Activated T-cell treated with anti-CD3 and anti-CD28 coated beads, Interleukin-2, amount 50 U/mL, for 72 hours (primary cell): Measurements from ENCODE around the gene TUFT1. TPM values are rescaled to one million over a fixed set of nuclear protein-coding genes. Genes with fewer than 3 reads are reported as not detected.
"Not testable (repeated sequence)": the region's sequence is repeated elsewhere in the genome, so short reads cannot be mapped to it uniquely, and the experiment has no call there.

ENCODE experiments used
- ATAC-seq, 2 donors: fragments of 150-1000 bp; cut with Tn5 transposase; replicated peaks in 1 of 2; 2 replicates each; pipeline ENCODE4 v1.10.0; 2021; ENCODE audit warnings: moderate library complexity in 2 of 2, mild to moderate bottlenecking in 1 of 2
- DNase-seq, 2 donors: peaks; one replicate each; pipeline ENCODE4 v3.0.0; 2021 to 2022; ENCODE audit warnings: mixed read lengths in 1 of 2
- H3K27ac Mint-ChIP-seq: one replicate; pipeline ENCODE4 v1.8.0; 2022; ENCODE audit warnings: mild to moderate bottlenecking, moderate library complexity, mixed read lengths
- H3K27me3 Mint-ChIP-seq: one replicate; pipeline ENCODE4 v1.8.0; 2022; ENCODE audit warnings: low read depth, mixed read lengths
- H3K36me3 Mint-ChIP-seq, 2 donors: one replicate each; pipeline ENCODE4 v1.8.0; 2022; ENCODE audit warnings: mixed read lengths in 2 of 2, mild to moderate bottlenecking in 1 of 2; ENCODE audit not compliant: insufficient read depth in 2 of 2
- H3K4me1 Mint-ChIP-seq: one replicate; pipeline ENCODE4 v1.8.0; 2022; ENCODE audit warnings: low read depth, mixed read lengths
- H3K4me3 Mint-ChIP-seq, 2 donors: one replicate each; pipeline ENCODE4 v1.8.0; 2022; ENCODE audit warnings: mild to moderate bottlenecking in 2 of 2, mixed read lengths in 2 of 2, moderate library complexity in 2 of 2
- H3K9me3 Mint-ChIP-seq, 2 donors: one replicate each; pipeline ENCODE4 v1.8.0; 2022; ENCODE audit warnings: mixed read lengths in 2 of 2
- total RNA-seq, 2 donors: library from RNA; stranded (reverse); gene quantifications; one replicate each; pipeline ENCODE4 v1.2.3, GENCODE V29; 2022

Gene TUFT1
- total RNA-seq, 2 donors from 2014 or later, result 4.3 to 4.8 TPM

DNA sequence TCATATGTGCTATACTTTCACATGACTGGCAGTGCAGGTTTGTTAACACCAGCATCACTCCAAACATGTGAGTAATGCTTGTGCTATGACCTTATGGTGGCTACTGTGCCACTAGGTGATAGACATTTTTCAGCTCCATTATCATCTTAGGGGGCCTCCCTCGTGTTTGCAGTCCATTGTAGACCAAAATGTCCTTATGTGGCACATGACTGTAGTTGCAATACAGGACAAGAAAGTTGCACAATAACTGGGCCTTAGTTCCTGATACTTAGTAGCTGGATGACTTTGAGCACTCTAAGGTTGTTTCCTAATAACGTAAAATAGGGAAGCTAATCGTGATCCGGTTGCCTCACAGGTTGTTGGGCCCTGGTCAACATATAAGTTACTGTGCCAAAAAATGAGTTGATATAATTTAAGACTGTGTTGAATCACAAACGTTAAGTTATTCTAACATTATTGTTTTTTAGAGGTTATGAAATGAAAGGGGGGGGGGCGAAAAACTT, 71.2 kb downstream of the TUFT1 start:
- H3K27ac Mint-ChIP-seq, result peak overlapping the region; percentile 87
- peaks cover 8 to 10% of the 10 kb centered on the region in 2 donors for H3K36me3 Mint-ChIP-seq
- ATAC-seq (peak; percentile 12 to 13), DNase-seq (no peak)
- H3K27me3 Mint-ChIP-seq, result peaks cover 6% of the 10 kb centered on the region
- peak overlapping the region; percentile 75 to 96 for H3K4me3 Mint-ChIP-seq
- H3K4me1 Mint-ChIP-seq, result peaks cover 45% of the 10 kb centered on the region
- H3K9me3 Mint-ChIP-seq, result no peaks in the 10 kb centered on the region

DNA sequence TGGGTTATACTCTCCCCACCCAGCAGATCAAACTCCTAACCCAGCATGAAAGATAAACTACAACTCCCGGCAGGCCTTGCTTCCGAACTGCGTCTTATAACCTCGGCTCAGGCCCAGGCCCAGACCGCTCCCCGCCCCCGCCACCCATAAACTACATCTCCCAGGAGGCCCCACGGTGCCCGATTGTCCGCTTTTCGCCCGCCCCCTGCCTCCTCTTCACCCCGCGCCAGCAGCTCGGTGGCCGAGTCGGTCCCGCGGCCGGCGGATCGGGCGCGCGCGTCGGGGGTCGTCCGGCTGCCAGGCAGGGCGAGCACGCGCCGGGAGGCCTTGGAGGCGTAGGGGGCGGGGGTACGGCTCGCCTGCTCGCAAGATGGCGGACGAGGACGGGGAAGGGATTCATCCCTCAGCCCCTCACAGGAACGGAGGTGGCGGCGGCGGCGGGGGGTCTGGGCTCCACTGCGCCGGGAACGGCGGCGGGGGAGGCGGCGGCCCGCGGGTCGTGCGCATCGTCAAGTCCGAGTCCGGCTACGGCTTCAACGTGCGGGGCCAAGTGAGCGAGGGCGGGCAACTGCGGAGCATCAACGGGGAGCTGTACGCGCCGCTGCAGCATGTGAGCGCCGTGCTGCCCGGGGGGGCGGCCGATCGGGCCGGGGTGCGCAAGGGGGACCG, 71.9 kb downstream of the TUFT1 start, which contains the start of gene SNX27:
TSS of gene SNX27 (plus strand) at position 219 of the 669 bp plus-strand sequence. CDS start at position 371, 152 bp downstream.
- H3K36me3 Mint-ChIP-seq, result peaks cover 8 to 10% of the 10 kb centered on the region in 2 donors
- H3K4me1 Mint-ChIP-seq, result peaks cover 47% of the 10 kb centered on the region
- H3K27ac Mint-ChIP-seq, result peak within 1 kb of the TSS; percentile 87
- peaks cover 6% of the 10 kb centered on the region for H3K27me3 Mint-ChIP-seq
- DNase-seq (peak; percentile 84 to 88), ATAC-seq (peak; percentile 94 to 96)
- peak within 1 kb of the TSS; percentile 91 to 96 for H3K4me3 Mint-ChIP-seq
- H3K9me3 Mint-ChIP-seq, result no peaks in the 10 kb centered on the region

DNA sequence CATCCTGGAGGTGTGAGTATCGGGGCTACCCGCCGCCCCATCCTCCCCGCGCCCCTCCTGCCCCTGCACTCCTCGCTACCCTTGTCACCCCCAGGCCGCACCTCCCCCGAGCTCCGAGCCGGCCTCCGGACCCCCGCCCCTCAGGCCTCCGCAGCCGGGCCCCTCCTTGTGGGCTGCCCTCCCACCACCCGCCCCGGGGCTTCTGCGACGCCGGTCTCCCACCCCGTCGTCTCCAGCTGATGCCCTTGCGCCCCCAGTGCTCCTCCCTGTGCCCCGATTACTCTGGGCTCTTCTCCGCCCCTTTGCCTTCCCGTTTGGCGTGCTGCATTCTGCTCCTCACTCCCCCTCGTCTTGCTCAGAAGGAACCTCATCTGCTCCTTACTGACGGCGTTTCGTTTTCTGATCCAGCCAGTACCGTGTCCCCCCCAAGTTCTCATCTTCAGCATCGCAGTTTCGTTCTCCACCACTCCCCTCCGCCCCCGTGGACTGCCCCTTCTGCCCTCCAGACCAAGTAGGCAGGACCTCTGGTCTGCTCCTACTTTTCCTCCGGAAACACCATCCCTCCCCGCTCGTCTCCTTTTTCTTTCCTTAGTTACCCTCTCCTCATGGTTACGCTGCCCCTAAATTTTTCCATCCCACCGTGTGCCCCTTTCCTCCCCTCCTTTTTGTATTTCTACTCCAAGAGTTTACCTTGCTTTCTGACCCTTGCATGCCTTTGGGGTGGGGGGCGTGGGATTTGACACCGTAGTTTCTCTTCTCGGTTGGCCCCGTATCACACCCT, 72.6 kb downstream of the TUFT1 start:
- Mint-ChIP-seq H3K36me3 (peaks cover 8 to 10% of the 10 kb centered on the region in 2 donors), H3K4me1 (peaks cover 52% of the 10 kb centered on the region), H3K27me3 (peaks cover 6% of the 10 kb centered on the region), H3K9me3 (no peaks in the 10 kb centered on the region), H3K27ac (peak overlapping the region; percentile 75), H3K4me3 (peak overlapping the region; percentile 91 to 96)
- ATAC-seq (peak in 1 of 2 donors; percentile 6), DNase-seq (peak; percentile 33 to 42)

DNA sequence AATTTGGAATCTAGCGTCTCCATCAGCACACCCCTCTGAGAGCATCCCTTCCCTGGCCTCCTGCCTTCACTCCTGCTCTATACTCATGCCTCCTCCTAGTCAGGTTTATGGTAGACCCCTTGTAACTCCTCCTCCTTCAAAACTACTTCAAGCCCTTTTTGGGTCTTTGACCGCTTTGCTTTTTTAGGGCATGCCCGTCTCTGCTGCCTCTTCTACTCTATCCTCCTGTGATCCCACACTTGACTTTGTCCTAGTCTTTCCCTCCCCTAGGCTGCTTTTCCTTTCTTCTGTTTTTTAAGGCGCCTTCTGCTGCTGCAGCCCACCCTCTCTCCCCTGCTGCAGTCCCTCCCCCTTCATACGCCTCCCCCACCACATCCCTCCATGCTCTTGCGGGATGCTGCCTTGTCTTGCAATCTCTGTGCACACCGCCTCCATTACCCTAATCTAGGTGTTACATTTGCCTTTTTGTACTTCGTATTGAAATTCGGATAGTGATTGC, 73.2 kb downstream of the TUFT1 start:
- Mint-ChIP-seq H3K9me3 (no peaks in the 10 kb centered on the region), H3K27me3 (peaks cover 3% of the 10 kb centered on the region), H3K4me1 (peaks cover 57% of the 10 kb centered on the region), H3K4me3 (peak overlapping the region; percentile 91 to 96), H3K36me3 (peaks cover 8 to 12% of the 10 kb centered on the region in 2 donors), H3K27ac (peak overlapping the region; percentile 75)
- ATAC-seq, result no peak
- DNase-seq, result no peak

DNA sequence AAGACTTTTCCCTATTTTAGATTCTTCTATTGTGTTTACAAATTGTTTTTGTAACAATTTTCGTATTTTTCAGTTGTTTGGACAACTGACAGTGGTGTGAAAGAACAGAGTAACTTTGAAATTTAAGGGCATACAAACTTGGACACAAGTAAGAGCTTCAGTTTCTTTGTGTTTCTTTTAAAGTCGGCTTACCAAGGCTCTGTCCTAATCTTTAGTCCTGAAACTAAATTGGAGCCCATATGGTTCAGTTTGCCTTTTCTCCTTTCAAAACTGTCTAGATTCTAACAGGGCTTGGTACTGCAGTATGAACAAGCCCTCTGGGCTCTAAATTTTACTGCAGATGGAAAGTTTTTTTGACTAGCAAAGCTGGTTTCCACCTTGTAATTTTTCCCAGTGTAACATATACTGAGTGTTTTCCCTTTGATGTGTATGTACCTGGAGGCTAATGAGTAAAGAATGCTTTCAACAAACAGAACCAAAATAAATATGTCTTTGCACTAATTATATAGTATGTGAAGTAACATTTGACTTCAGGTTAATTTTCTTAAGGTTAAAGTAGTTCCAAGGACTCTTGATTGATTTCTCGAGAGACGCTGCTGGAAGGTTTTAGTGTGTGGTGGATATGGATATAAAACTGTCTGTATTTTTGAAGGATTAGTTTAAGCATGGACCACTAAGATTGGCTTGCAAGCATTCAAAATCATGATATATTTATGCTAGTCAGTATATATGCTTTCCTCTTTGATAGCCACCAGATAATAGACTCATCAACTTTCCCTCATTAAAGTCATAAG, 75.8 kb downstream of the TUFT1 start:
- Mint-ChIP-seq H3K4me1 (peaks cover 76% of the 10 kb centered on the region), H3K27ac (peak overlapping the region; percentile 40), H3K36me3 (peaks cover 8 to 12% of the 10 kb centered on the region in 2 donors), H3K27me3 (no peaks in the 10 kb centered on the region), H3K9me3 (no peaks in the 10 kb centered on the region), H3K4me3 (peak overlapping the region; percentile 34 to 51)
- DNase-seq, result no peak
- ATAC-seq, result no peak

DNA sequence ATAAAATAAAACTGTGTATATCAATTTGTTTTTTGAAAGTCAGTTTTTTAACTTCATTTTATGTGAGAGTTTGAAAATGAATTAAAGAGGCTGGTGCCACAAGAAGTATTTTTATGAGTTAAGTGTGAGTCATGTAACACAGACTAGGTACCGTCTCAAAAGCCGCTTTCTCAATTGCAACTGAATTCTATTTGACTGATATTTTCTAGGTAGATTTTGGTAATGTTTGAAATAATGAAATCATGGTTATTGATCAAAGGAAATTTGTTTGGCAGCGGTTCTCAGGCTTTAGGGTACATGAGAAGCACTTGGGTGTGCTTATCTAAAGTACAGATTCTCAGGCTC, 76.4 kb downstream of the TUFT1 start:
- peaks cover 8 to 12% of the 10 kb centered on the region in 2 donors for H3K36me3 Mint-ChIP-seq
- H3K9me3 Mint-ChIP-seq, result no peaks in the 10 kb centered on the region
- H3K4me1 Mint-ChIP-seq, result peaks cover 76% of the 10 kb centered on the region
- ATAC-seq (peak in 1 of 2 donors; percentile 23), DNase-seq (no peak)
- H3K27me3 Mint-ChIP-seq, result no peaks in the 10 kb centered on the region
- H3K4me3 Mint-ChIP-seq, result peak overlapping the region; percentile 34 to 51
- H3K27ac Mint-ChIP-seq, result peak overlapping the region; percentile 40

DNA sequence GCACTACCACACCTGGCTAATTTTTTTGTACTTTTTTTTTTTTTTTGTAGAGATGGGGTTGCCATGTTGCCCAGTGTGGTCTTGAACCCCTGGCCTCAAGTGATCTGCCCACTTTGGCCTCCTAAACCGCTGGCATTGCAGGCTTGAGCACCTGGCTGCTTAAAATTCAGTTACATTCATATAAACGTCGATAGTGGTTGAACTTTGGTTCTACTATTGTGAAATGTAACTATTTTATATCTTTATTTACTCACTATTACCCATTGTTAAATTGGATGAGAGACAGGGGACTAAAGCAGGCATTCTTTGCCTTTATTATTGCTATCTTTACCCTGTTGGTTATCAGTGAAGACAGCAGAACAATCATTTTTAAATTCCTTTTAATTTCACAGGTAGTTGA, 77.9 kb downstream of the TUFT1 start:
- ATAC-seq, result no peak
- H3K9me3 Mint-ChIP-seq, result no peaks in the 10 kb centered on the region
- H3K4me1 Mint-ChIP-seq, result peaks cover 70% of the 10 kb centered on the region

DNA sequence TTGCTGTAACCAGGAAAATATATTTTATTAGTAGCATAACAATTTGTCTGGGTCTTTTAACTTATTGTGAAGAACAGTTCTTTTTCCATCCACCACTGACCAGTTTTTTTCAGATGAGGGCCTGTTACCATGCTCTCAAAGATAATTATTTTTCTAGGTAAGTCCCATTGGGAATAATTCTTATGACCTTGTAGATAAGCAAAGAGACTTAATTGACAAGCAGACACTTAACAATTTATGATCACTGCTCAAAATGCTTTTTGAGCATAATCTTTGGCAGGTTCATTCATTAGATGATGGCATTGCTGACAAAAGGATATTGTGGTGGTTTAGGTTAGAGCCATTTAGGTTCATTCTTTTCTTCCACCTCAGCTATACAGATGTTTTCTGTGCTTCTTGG, 78.4 kb downstream of the TUFT1 start:
- H3K4me1 Mint-ChIP-seq, result peaks cover 65% of the 10 kb centered on the region
- peaks cover 1 to 5% of the 10 kb centered on the region in 2 donors for H3K36me3 Mint-ChIP-seq
- ATAC-seq, result no peak
- no peaks in the 10 kb centered on the region for H3K9me3 Mint-ChIP-seq
- no peak overlapping the region for H3K27ac Mint-ChIP-seq
- no peak for DNase-seq
- H3K27me3 Mint-ChIP-seq, result no peaks in the 10 kb centered on the region
- H3K4me3 Mint-ChIP-seq, result no peak overlapping the region

More for the DNA sequence above, 77.9 kb downstream of the TUFT1 start:
- H3K36me3 Mint-ChIP-seq, result peaks cover 4 to 7% of the 10 kb centered on the region in 2 donors
- no peak overlapping the region for H3K4me3 Mint-ChIP-seq
- no peak overlapping the region for H3K27ac Mint-ChIP-seq
- no peak for DNase-seq
- no peaks in the 10 kb centered on the region for H3K27me3 Mint-ChIP-seq

DNA sequence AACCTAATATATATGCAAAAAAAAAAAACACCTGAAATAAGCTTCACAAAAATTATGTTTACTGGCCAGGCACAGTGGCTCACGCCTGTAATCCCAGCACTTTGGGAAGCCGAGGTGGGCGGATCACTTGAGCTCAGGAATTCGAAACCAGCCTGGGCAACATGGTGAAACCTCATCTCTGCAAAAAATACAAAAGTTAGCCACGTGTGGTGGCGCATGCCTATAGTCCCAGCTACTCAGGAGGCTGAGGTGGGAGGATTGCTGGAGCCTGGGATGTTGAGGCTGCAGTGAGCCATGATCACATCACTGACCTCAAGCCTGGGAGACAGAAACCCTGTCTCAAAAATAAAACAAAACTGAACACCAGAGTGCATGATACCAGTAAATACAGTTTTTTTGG, 78.9 kb downstream of the TUFT1 start:
- H3K27ac Mint-ChIP-seq, H3K27me3 Mint-ChIP-seq: not testable (repeated sequence)

DNA sequence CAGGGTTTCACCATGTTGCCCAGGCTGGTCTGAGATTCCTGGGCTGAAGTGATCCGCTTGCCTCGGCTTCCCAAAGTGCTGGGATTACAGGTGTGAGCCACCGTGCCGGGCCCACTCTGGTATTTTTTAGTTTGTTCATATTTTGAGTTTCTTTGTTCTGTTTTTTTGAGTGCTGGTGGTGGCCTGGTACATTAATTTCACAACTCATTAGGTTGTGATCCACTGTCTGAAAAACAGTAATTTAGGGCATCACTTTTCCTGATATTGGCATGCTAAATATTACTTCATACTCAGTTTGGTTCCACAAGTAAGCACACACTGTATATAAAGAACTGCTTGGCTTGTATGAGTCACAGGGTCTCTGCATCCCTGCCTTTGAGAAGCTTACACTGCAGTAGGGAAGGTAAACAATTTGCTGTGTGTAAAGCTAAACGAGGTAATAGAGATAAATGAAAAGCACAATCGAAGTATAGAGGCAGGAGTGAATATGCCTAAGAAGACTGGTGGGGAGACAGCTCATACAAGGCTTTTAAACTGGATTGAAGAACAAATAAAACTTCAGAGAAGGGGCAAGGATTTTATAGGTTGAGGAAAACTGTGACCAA, 79.5 kb downstream of the TUFT1 start:
- peak; percentile 49 to 71 for ATAC-seq
- peaks cover 0 to 5% of the 10 kb centered on the region in 2 donors for H3K36me3 Mint-ChIP-seq
- DNase-seq, result no peak
- no peaks in the 10 kb centered on the region for H3K27me3 Mint-ChIP-seq
- no peaks in the 10 kb centered on the region for H3K9me3 Mint-ChIP-seq
- H3K4me3 Mint-ChIP-seq, result peak overlapping the region in 1 of 2 donors; percentile 31
- peaks cover 56% of the 10 kb centered on the region for H3K4me1 Mint-ChIP-seq
- peak overlapping the region; percentile 39 for H3K27ac Mint-ChIP-seq

More for the DNA sequence above, 78.9 kb downstream of the TUFT1 start:
- H3K36me3 Mint-ChIP-seq, H3K9me3 Mint-ChIP-seq, H3K4me3 Mint-ChIP-seq, ATAC-seq, DNase-seq: not testable (repeated sequence)
- peaks cover 60% of the 10 kb centered on the region for H3K4me1 Mint-ChIP-seq

DNA sequence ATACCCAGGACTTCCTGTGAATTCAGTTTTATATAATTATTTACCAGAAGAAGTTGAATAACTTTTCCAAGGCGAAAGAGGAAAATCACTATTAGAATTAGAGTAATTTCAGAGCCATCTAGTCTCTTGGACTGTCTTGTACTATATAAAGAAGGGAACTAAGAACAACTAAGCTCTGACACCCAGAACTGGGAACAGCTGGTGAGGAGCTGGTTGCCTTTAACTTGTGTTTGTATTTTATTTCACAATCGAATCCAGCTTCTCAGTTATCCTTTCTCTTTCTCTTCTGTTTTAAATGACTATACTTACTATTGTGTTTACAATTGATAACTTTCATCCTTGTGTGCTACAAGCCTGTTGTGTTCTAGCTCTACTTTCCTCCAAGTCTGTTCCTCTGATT, 80.2 kb downstream of the TUFT1 start:
- H3K27ac Mint-ChIP-seq, result peak overlapping the region; percentile 60
- no peaks in the 10 kb centered on the region for H3K9me3 Mint-ChIP-seq
- no peak overlapping the region for H3K4me3 Mint-ChIP-seq

DNA sequence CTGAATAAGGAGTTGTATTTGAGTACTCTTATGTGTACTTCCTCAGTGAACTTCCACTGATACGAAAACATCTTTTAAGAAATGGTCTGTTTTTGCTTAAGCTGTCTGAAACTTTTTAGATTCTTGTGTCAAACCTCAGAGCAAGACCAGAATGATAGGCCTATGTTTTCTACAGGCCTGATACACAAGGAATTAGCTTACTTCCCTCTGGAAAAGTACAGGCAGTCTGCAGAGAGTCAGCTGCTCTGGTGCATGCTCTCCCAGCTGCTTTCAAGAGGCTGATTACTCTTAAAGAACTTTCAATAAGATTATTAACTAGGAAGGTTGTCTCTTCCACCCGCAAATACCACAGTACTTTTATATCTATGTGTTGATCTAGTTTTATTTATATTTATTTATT, 81.2 kb downstream of the TUFT1 start:
- ATAC-seq, result no peak
- Mint-ChIP-seq H3K4me3 (no peak overlapping the region), H3K27me3 (no peaks in the 10 kb centered on the region), H3K36me3 (peaks cover 0 to 4% of the 10 kb centered on the region in 2 donors), H3K4me1 (peaks cover 40% of the 10 kb centered on the region), H3K27ac (peak overlapping the region; percentile 47), H3K9me3 (no peaks in the 10 kb centered on the region)
- DNase-seq, result no peak

More for the DNA sequence above, 80.2 kb downstream of the TUFT1 start:
- ATAC-seq, result no peak
- Mint-ChIP-seq H3K4me1 (peaks cover 50% of the 10 kb centered on the region), H3K27me3 (no peaks in the 10 kb centered on the region), H3K36me3 (peaks cover 0 to 4% of the 10 kb centered on the region in 2 donors)
- no peak for DNase-seq
